K562 (cell line): ENCODE data around the gene NRM. TPM values are rescaled to one million over a fixed set of nuclear protein-coding genes. Genes with fewer than 3 reads are reported as not detected.

Experiments used
- ADNP ChIP-seq: fragments of 200-800 bp; sonication (Bioruptor generic); IDR thresholded peaks from 2 replicates; pipeline ENCODE4 v1.6.1; 2016; ENCODE audit warnings: missing genetic modification characterization, missing compliant biosample characterization
- CHD7 ChIP-seq: fragments of 200-600 bp; sonication (generic); IDR thresholded peaks from one replicate; pipeline ENCODE4 v1.6.1; 2012; ENCODE audit warnings: mild to moderate bottlenecking, low read depth, low read length, inconsistent platforms
- ETV6 ChIP-seq, 3 experiments: fragments of 150-350 bp in 1 of 3; sonication (generic) in 1 of 3; formaldehyde crosslinking in 1 of 3; IDR thresholded peaks; 2 replicates each; pipeline versions ENCODE4 v1.6.1 to v1.8.0; 2014 to 2022; ENCODE audit warnings: borderline replicate concordance in 2 of 3, low read depth in 2 of 3, antibody characterized with exemption in 1 of 3, low read length in 1 of 3, mild to moderate bottlenecking in 1 of 3, missing genetic modification reagents in 1 of 3
- GTF2E2 ChIP-seq: fragments of 200-800 bp; sonication (Bioruptor generic); IDR thresholded peaks from 2 replicates; pipeline ENCODE4 v1.6.1; 2016; ENCODE audit warnings: missing genetic modification characterization, missing compliant biosample characterization
- REST ChIP-seq, 2 experiments: fragments of 450-650 bp; formaldehyde crosslinking in 1 of 2; IDR thresholded peaks; 2 replicates each; pipeline versions ENCODE4 v1.4.0 to v1.6.1; 2014 to 2020; ENCODE audit warnings: mild to moderate bottlenecking in 2 of 2, borderline replicate concordance in 1 of 2, low read depth in 1 of 2
- ZNF316 ChIP-seq: fragments of 450-650 bp; IDR thresholded peaks from 2 replicates; pipeline ENCODE4 v1.6.1; 2016
- polyA plus RNA-seq, 8 experiments: library from polyadenylated mRNA; depleted of rRNA in 4 of 8; stranded (reverse) in 5 of 8; unstranded in 3 of 8; fragments of >200 nt; fragmentation: Nextera tagmentation in 2 of 8; fragmentation: Illumina TruSeq in 1 of 8; extraction: Ambion mirVana in 2 of 8; extraction: Trizol in 1 of 8; gene quantifications; 2 replicates each; pipeline versions ENCODE4 v1.2.1 to v1.2.3, GENCODE V29; 2011 to 2014; ENCODE audit warnings: inconsistent platforms in 1 of 8, missing spikeins in 1 of 8
- total RNA-seq, 7 experiments: library from RNA; depleted of rRNA in 6 of 7; stranded (reverse); fragments of >200 nt in 6 of 7; fragmentation: Illumina TruSeq in 2 of 7; extraction: Trizol in 2 of 7; gene quantifications; 2 replicates each; pipeline versions ENCODE4 v1.2.1 to v1.2.3, GENCODE V29; 2011 to 2021; ENCODE audit warnings: low replicate concordance in 1 of 7

The NRM gene
- total and polyA plus RNA-seq, 9 of the 15 experiments (the other 6 are each of a cell fraction or from before 2014, with no cell fraction given) = 9.7 to 58.2 (median 18.1) TPM

GRCh38 chr6:30686908-30687658, 3.7 kb downstream of the NRM start (continued):
- peak; percentile 35 for TF ChIP-seq REST (IDR thresholded peaks at IDR 0.05; ENCODE audit: borderline replicate concordance)
- no peak for TF ChIP-seq REST (CRISPR knock-in tag; IDR thresholded peaks at IDR 0.05; ENCODE audit: low read depth)
- no peak for TF ChIP-seq CHD7
- peak in 1 of 2 experiments; percentile 72; a peak in 1 of 4 replicates for TF ChIP-seq ETV6 (IDR thresholded peaks at IDR 0.05; ENCODE audit: borderline replicate concordance in 1 of 2, low read depth in 2 of 2, low read length in 1 of 2)
- TF ChIP-seq ETV6 (CRISPR knock-in tag; IDR thresholded peaks at IDR 0.05; ENCODE audit: borderline replicate concordance) = no peak
- TF ChIP-seq ADNP (tag) = no peak
- peak; percentile 39 for TF ChIP-seq ZNF316
- TF ChIP-seq GTF2E2 (tag) = peak; percentile 72; the same call in 1 of the 2 replicates
